H1 (cell line): ENCODE data around the gene BTBD16. TPM values are rescaled to one million over a fixed set of nuclear protein-coding genes. Genes with fewer than 3 reads are reported as not detected.

Experiments used
- CTCF ChIA-PET: fragments of 300-600 bp; sonication (Branson Sonifier 250); formaldehyde crosslinking; loops from one replicate; lab custom pipeline; 2021; ENCODE audit not compliant: partially characterized antibody; lab: Charles Lee
- POLR2A ChIA-PET: fragments of 300-600 bp; sonication (Branson Sonifier 250); formaldehyde crosslinking; loops from one replicate; lab custom pipeline; 2021; ENCODE audit warnings: inconsistent platforms; ENCODE audit not compliant: partially characterized antibody; lab: Charles Lee
- DNase-seq, 2 experiments: peaks; one replicate each; pipeline versions ENCODE4 v3.0.0 to v3.0.0-alpha.2; 2010 to 2022; ENCODE audit warnings: low spot score in 2 of 2, low read depth in 1 of 2, mixed read lengths in 1 of 2
- FAIRE-seq: peaks from 2 replicates; lab custom pipeline; 2011; peaks lifted over from hg19 to GRCh38; lab: Jason Lieb, UNC
- H2AFZ ChIP-seq: 2 replicates; pipeline ENCODE4 v1.8.1; 2012; ENCODE audit warnings: low read length, inconsistent platforms
- H2AK5ac ChIP-seq: 2 replicates; pipeline ENCODE4 v1.6.1; 2013; ENCODE audit warnings: low read depth, low read length
- H2BK120ac ChIP-seq: replicated peaks from 2 replicates; pipeline ENCODE3; 2013; ENCODE audit warnings: low read depth, low read length, inconsistent platforms
- H2BK12ac ChIP-seq: 2 replicates; pipeline ENCODE4 v1.6.1; 2013; ENCODE audit warnings: low read depth, low read length
- H2BK15ac ChIP-seq: 2 replicates; pipeline ENCODE4 v1.6.1; 2013; ENCODE audit warnings: low read length
- H2BK20ac ChIP-seq: 2 replicates; pipeline ENCODE4 v1.6.1; 2013; ENCODE audit warnings: low read length
- H2BK5ac ChIP-seq: 2 replicates; pipeline ENCODE4 v1.6.1; 2013; ENCODE audit warnings: low read depth, low read length
- H3K14ac ChIP-seq: 2 replicates; pipeline ENCODE4 v1.6.1; 2013; ENCODE audit warnings: inconsistent platforms; ENCODE audit not compliant: insufficient read length
- H3K18ac ChIP-seq: 2 replicates; pipeline ENCODE4 v1.6.1; 2013; ENCODE audit warnings: low read length; ENCODE audit errors: extremely low read depth
- H3K23ac ChIP-seq: 2 replicates; pipeline ENCODE4 v1.6.1; 2013; ENCODE audit warnings: inconsistent platforms; ENCODE audit not compliant: insufficient read length
- H3K23me2 ChIP-seq: 2 replicates; pipeline ENCODE4 v1.6.1; 2013; ENCODE audit warnings: low read depth, low read length
- H3K27ac ChIP-seq: 2 replicates; pipeline ENCODE4 v1.6.1; 2011; ENCODE audit warnings: low read depth, low read length, inconsistent platforms
- H3K27me3 ChIP-seq, 4 experiments: replicated peaks in 1 of 4; 1 replicate in 1 of 4; 2 replicates in 3 of 4; pipeline versions ENCODE4 v1.6.1 to v1.8.1; 2011 to 2013; ENCODE audit warnings: low read length in 3 of 4, mild to moderate bottlenecking in 3 of 4, inconsistent platforms in 2 of 4, mixed read lengths in 2 of 4, moderate library complexity in 1 of 4; ENCODE audit not compliant: control insufficient read depth in 3 of 4, insufficient read depth in 3 of 4; ENCODE audit errors: extremely low read depth in 1 of 4
- H3K36me3 ChIP-seq, 4 experiments: 2 replicates each; pipeline versions ENCODE4 v1.6.1 to v1.8.1; 2011 to 2013; ENCODE audit warnings: mild to moderate bottlenecking in 4 of 4, low read length in 3 of 4, moderate library complexity in 2 of 4, control low read depth in 1 of 4, inconsistent platforms in 1 of 4; ENCODE audit not compliant: insufficient read depth in 4 of 4, control insufficient read depth in 2 of 4
- H3K4ac ChIP-seq: replicated peaks from 2 replicates; pipeline ENCODE3; 2013; ENCODE audit warnings: low read length, low read depth, mixed read lengths, inconsistent platforms; ENCODE audit not compliant: insufficient read length
- H3K4me1 ChIP-seq, 4 experiments: replicated peaks in 1 of 4; 1 replicate in 1 of 4; 2 replicates in 3 of 4; pipeline versions ENCODE4 v1.6.1 to v1.8.1; 2011 to 2013; ENCODE audit warnings: low read length in 3 of 4, inconsistent platforms in 2 of 4, mixed read lengths in 1 of 4; ENCODE audit not compliant: insufficient read depth in 4 of 4, control insufficient read depth in 3 of 4
- H3K4me2 ChIP-seq, 2 experiments: 2 replicates each; pipeline versions ENCODE4 v1.6.1 to v1.8.1; 2011 to 2013; ENCODE audit warnings: low read depth in 2 of 2, low read length in 2 of 2, control low read depth in 1 of 2, inconsistent platforms in 1 of 2, mild to moderate bottlenecking in 1 of 2; ENCODE audit not compliant: insufficient read depth in 1 of 2
- H3K4me3 ChIP-seq, 4 experiments: fragments of 200-600, 300-600 bp in 1 of 4; sonication (generic), shearing (Covaris generic), sonication (Bioruptor Twin) in 1 of 4; 2 replicates each; pipeline versions ENCODE4 v1.5.1 to v1.8.1; 2011 to 2016; ENCODE audit warnings: low read length in 4 of 4, low read depth in 3 of 4, control low read depth in 2 of 4, inconsistent platforms in 2 of 4, mild to moderate bottlenecking in 2 of 4, mixed read lengths in 1 of 4, moderate library complexity in 1 of 4; ENCODE audit not compliant: insufficient read depth in 2 of 4; ENCODE audit errors: extremely low read depth in 1 of 4
- H3K56ac ChIP-seq: replicated peaks from 2 replicates; pipeline ENCODE3; 2013; ENCODE audit warnings: low read depth, mild to moderate bottlenecking, mixed read lengths, low read length, inconsistent platforms; ENCODE audit not compliant: insufficient read length
- H3K79me1 ChIP-seq: 2 replicates; pipeline ENCODE4 v1.6.1; 2013; ENCODE audit warnings: low read depth, low read length, control low read depth
- H3K79me2 ChIP-seq, 2 experiments: 2 replicates each; pipeline versions ENCODE4 v1.6.1 to v1.8.1; 2012 to 2013; ENCODE audit warnings: low read length in 2 of 2, mild to moderate bottlenecking in 2 of 2, inconsistent platforms in 1 of 2; ENCODE audit not compliant: insufficient read depth in 2 of 2, control insufficient read depth in 1 of 2
- H3K9ac ChIP-seq, 4 experiments: replicated peaks in 1 of 4; 1 replicate in 1 of 4; 2 replicates in 3 of 4; pipeline versions ENCODE4 v1.6.1 to v1.8.1; 2011 to 2013; ENCODE audit warnings: low read depth in 3 of 4, low read length in 3 of 4, control low read depth in 2 of 4, mild to moderate bottlenecking in 2 of 4, moderate library complexity in 2 of 4, inconsistent platforms in 1 of 4; ENCODE audit errors: extremely low read depth in 1 of 4
- H3K9me3 ChIP-seq, 2 experiments: 2 replicates each; pipeline versions ENCODE4 v1.6.1 to v1.8.1; 2012 to 2013; ENCODE audit warnings: mild to moderate bottlenecking in 2 of 2, moderate library complexity in 2 of 2, control low read depth in 1 of 2, inconsistent platforms in 1 of 2, low read depth in 1 of 2, low read length in 1 of 2, mixed read lengths in 1 of 2; ENCODE audit not compliant: insufficient read depth in 2 of 2
- H4K20me1 ChIP-seq, 2 experiments: replicated peaks in 1 of 2; 2 replicates each; pipeline versions ENCODE3 to v1.8.1; 2011 to 2013; ENCODE audit warnings: inconsistent platforms in 2 of 2, low read length in 2 of 2, mild to moderate bottlenecking in 1 of 2; ENCODE audit not compliant: insufficient read depth in 2 of 2, control insufficient read depth in 1 of 2
- H4K5ac ChIP-seq: 2 replicates; pipeline ENCODE4 v1.6.1; 2013; ENCODE audit warnings: low read length, low read depth, mixed read lengths, inconsistent platforms; ENCODE audit not compliant: insufficient read length
- H4K8ac ChIP-seq: 2 replicates; pipeline ENCODE4 v1.8.0; 2013; ENCODE audit warnings: mild to moderate bottlenecking, moderate library complexity, low read length, inconsistent platforms; ENCODE audit not compliant: insufficient read depth; ENCODE audit errors: extremely low read depth
- H4K91ac ChIP-seq: replicated peaks from 2 replicates; pipeline ENCODE3; 2013; ENCODE audit warnings: low read length, mixed read lengths, inconsistent platforms; ENCODE audit not compliant: insufficient read length
- ASH2L ChIP-seq: fragments of 200-600, 300-600 bp; sonication (generic); IDR thresholded peaks from one replicate; pipeline ENCODE4 v1.7.1; 2017; ENCODE audit warnings: low read length
- CBX5 ChIP-seq: fragments of 300-800, 300-1000 bp; sonication (generic); IDR thresholded peaks from 2 replicates; pipeline ENCODE4 v1.7.1; 2016; ENCODE audit warnings: antibody characterized with exemption, low read length, low read depth
- JUN ChIP-seq: IDR thresholded peaks from 2 replicates; pipeline ENCODE4 v1.6.1; 2011; ENCODE audit warnings: low read depth, mild to moderate bottlenecking, improper control_type of control experiment, low read length
- KDM5A ChIP-seq: fragments of 200-600 bp; IDR thresholded peaks from 2 replicates; pipeline ENCODE4 v1.7.1; 2012; ENCODE audit warnings: mild to moderate bottlenecking, low read length, inconsistent platforms, mixed read lengths
- SIN3A ChIP-seq, 2 experiments: IDR thresholded peaks in 1 of 2; conservative IDR thresholded peaks in 1 of 2; 2 replicates each; pipeline ENCODE4 v1.6.1; 2011 to 2012; ENCODE audit warnings: low read length in 2 of 2, improper control_type of control experiment in 1 of 2, low read depth in 1 of 2, mild to moderate bottlenecking in 1 of 2
- TBP ChIP-seq: IDR thresholded peaks from 2 replicates; pipeline ENCODE4 v1.6.1; 2011; ENCODE audit warnings: low read depth, low read length, improper control_type of control experiment
- WGBS, 2 experiments: shearing (Covaris generic) in 1 of 2; methylation state at CpG; one replicate each; pipeline versions ENCODE4 v1.1.6 to v1.1.7; 2013 to 2015; ENCODE audit warnings: low lambda C conversion rate in 2 of 2, mixed read lengths in 2 of 2, inconsistent platforms in 1 of 2, low coverage in 1 of 2, missing lambda C conversion rate in 1 of 2; ENCODE audit not compliant: insufficient replicate concordance in 2 of 2, insufficient coverage in 1 of 2, insufficient read length in 1 of 2; ENCODE audit errors: extremely low coverage in 1 of 2, missing lambda C conversion rate in 1 of 2; 5-methylcytosine and 5-hydroxymethylcytosine counted together
- polyA plus RNA-seq, 7 experiments: library from polyadenylated mRNA; depleted of rRNA in 3 of 7; stranded (reverse) in 5 of 7; unstranded in 2 of 7; fragments of >200 nt in 5 of 7; fragments of 200-250 nt in 2 of 7; gene quantifications; 1 replicate in 5 of 7; 2 replicates in 1 of 7; 4 replicates in 1 of 7; pipeline versions ENCODE4 v1.2.1 to v1.2.3, GENCODE V29; 2011 to 2013; ENCODE audit warnings: missing spikeins in 2 of 7, mixed read lengths in 2 of 7
- total RNA-seq: library from RNA; stranded (reverse); fragmentation: NEBNext Ultra II Directional; extraction: Animal tissue kit (Norgen Biotek cat#: 25700); gene quantifications from 2 replicates; pipeline ENCODE4 v1.2.1, GENCODE V29; 2021
- TF ChIP-seq, protein P1 (sequence below): IDR thresholded peaks from 2 replicates; pipeline ENCODE4 v1.6.1; 2012; ENCODE audit warnings: inconsistent platforms

Gene BTBD16
- total and polyA plus RNA-seq, 2 of the 8 experiments (the other 6 are each of a cell fraction or from before 2014, with no cell fraction given): 0.05 TPM; not detected in 1

DNA sequence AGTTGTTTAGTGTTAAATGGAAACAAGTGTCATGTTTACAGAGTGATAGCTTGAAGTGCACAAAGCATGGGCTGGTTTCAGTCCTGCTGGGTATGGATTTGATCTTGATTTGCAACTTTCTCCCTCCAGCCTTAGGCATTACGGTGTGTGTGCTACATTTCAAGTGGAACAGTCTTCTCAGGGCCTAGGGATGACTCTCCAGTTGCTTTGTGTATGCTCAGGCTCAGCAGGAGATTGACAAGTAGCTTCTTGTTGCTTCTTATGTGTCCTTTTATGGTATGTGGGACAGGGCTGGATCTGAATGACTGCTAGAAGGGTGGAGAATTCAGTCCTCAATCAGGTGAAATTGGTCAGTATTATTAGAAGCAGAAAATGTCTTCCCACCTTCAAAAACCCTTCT lies 52.1 kb downstream of the BTBD16 start:
- no peak for FAIRE-seq

More for the DNA sequence above, 52.1 kb downstream of the BTBD16 start:
- no peak overlapping the region for H3K4me2 ChIP-seq
- no peak overlapping the region for H3K23ac ChIP-seq
- H2BK5ac ChIP-seq: no peak overlapping the region
- no peaks in the 10 kb centered on the region for H3K4me1 ChIP-seq
- H3K36me3 ChIP-seq: no peaks in the 10 kb centered on the region
- H3K27me3 ChIP-seq: no peaks in the 10 kb centered on the region
- DNase-seq: no peak
- no peak overlapping the region for H2BK20ac ChIP-seq
- H2BK120ac ChIP-seq: no peak overlapping the region
- no peak overlapping the region for H3K56ac ChIP-seq
- no peaks in the 10 kb centered on the region for H3K23me2 ChIP-seq
- H4K5ac ChIP-seq: no peak overlapping the region
- H3K9me3 ChIP-seq: no peaks in the 10 kb centered on the region
- no peak overlapping the region for H3K14ac ChIP-seq
- H3K79me1 ChIP-seq: no peaks in the 10 kb centered on the region
- H3K4me3 ChIP-seq: no peak overlapping the region
- H4K91ac ChIP-seq: no peak overlapping the region
- H3K79me2 ChIP-seq: no peaks in the 10 kb centered on the region
- 95% methylated on average over 1 of the region's 1 CpG; no CpG with 5 or more reads in 1 of the 2 experiments for WGBS, 2 experiments
- H2AFZ ChIP-seq: no peak overlapping the region
- H3K9ac ChIP-seq: no peak overlapping the region
- no peak overlapping the region for H2BK12ac ChIP-seq
- POLR2A ChIA-PET: interaction anchor here (1.2 kb wide), 1 partner anchor 135 kb away, joined by 3 read pairs; no protein-coding TSS in a partner anchor
- H3K18ac ChIP-seq: no peak overlapping the region
- H4K20me1 ChIP-seq: no peaks in the 10 kb centered on the region
- no peak overlapping the region for H4K8ac ChIP-seq
- H3K4ac ChIP-seq: no peak overlapping the region
- H2BK15ac ChIP-seq: no peak overlapping the region
- CTCF ChIA-PET: interaction anchor here (1.0 to 2.8 kb wide), 7 partner anchors 10 to 43 kb away, joined by 3 to 10 read pairs (median 4); no protein-coding TSS in a partner anchor
- TF ChIP-seq JUN (no peak), KDM5A (no peak), CBX5 (no peak), SIN3A (conservative IDR thresholded peaks at IDR 0.05 in 1 of 2, IDR thresholded peaks at IDR 0.05 in 1 of 2; ENCODE audit: low read depth in 1 of 2, low read length in 2 of 2) (no peak), TBP (no peak), ASH2L (no peak)
- TF ChIP-seq, protein P1, sequence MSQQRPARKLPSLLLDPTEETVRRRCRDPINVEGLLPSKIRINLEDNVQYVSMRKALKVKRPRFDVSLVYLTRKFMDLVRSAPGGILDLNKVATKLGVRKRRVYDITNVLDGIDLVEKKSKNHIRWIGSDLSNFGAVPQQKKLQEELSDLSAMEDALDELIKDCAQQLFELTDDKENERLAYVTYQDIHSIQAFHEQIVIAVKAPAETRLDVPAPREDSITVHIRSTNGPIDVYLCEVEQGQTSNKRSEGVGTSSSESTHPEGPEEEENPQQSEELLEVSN: no peak
- no peak overlapping the region for H3K27ac ChIP-seq
- H2AK5ac ChIP-seq: no peak overlapping the region
